NCI-H1436 treated with DMSO at 0.1 percent for 48 hours (cell line): ENCODE measurements around the gene ADM.

Source experiments
- DNase-seq: peaks from one replicate; lab custom pipeline; 2025; lab: John Stamatoyannopoulos, UW

The ADM gene

GRCh38 chr11:10289765-10290380 lies 15.0 kb upstream of the ADM start:
- no peak for DNase-seq

GRCh38 chr11:10291801-10292638 lies 12.9 kb upstream of the ADM start:
- DNase-seq: no peak

- DNase-seq: no peak
Measured at GRCh38 chr11:10293423-10294289, 11.2 kb upstream of the ADM start, which contains the start of gene SBF2. TSS of gene SBF2 (minus strand) at chr11:10294219. CDS start at chr11:10294069, 150 bp downstream.

- no peak for DNase-seq
Measured at GRCh38 chr11:10294290-10294953, 10.5 kb upstream of the ADM start.

GRCh38 chr11:10295064-10295901 lies 9.6 kb upstream of the ADM start:
- no peak for DNase-seq

- no peak for DNase-seq
Measured at GRCh38 chr11:10298342-10298741, 6.5 kb upstream of the ADM start.

GRCh38 chr11:10301656-10302358 lies 3.1 kb upstream of the ADM start:
- DNase-seq: no peak

- no peak for DNase-seq
Measured at GRCh38 chr11:10302359-10302743, 2.5 kb upstream of the ADM start.

- no peak for DNase-seq
Measured at GRCh38 chr11:10302744-10303557, 1.9 kb upstream of the ADM start.

- no peak for DNase-seq
Measured at GRCh38 chr11:10303558-10304363, 1.1 kb upstream of the ADM start.

- no peak for DNase-seq
Measured at GRCh38 chr11:10305262-10305963, 540 bp downstream of the ADM start.

GRCh38 chr11:10305964-10306918 lies 1.4 kb downstream of the ADM start:
- DNase-seq: no peak

- no peak for DNase-seq
Measured at GRCh38 chr11:10307022-10307399, 2.1 kb downstream of the ADM start.

GRCh38 chr11:10307400-10308200 lies 2.7 kb downstream of the ADM start:
- no peak for DNase-seq

- DNase-seq: no peak
Measured at GRCh38 chr11:10308201-10308954, 3.5 kb downstream of the ADM start.
